ENCODE measurements around the gene CSH1. TPM values are rescaled to one million over a fixed set of nuclear protein-coding genes. Genes with fewer than 3 reads are reported as not detected.

CSH1 gene
- total and polyA plus RNA-seq, 2 donors (not counting 3 experiments of a cell fraction or from before 2014, with no cell fraction given), result not detected

- Histone ChIP-seq H3K9ac (replicated peaks; ENCODE audit: extremely low read depth, insufficient read depth, low read length) (no peak overlapping the region), H3K36me3 (ENCODE audit: control insufficient read depth in 2 of 2, extremely low read depth in 1 of 2, insufficient read depth in 2 of 2, low read length in 2 of 2) (no peaks in the 10 kb centered on the region), H3K27ac (ENCODE audit: insufficient read depth, low read depth, low read length) (no peak overlapping the region), H3K4me3 (replicated peaks in 1 of 3; ENCODE audit: insufficient read depth in 1 of 3, low read depth in 1 of 3, low read length in 3 of 3) (no peak overlapping the region), H3K9me1 (replicated peaks; ENCODE audit: control insufficient read depth, extremely low read depth, insufficient read depth, low read length) (no peaks in the 10 kb centered on the region), H3K4me1 (ENCODE audit: control insufficient read depth, extremely low read depth, insufficient read depth, low read length) (no peaks in the 10 kb centered on the region), H3K4me2 (ENCODE audit: insufficient read depth, low read length) (no peak overlapping the region), H4K20me1 (replicated peaks; ENCODE audit: control insufficient read depth, extremely low read depth, insufficient read depth, low read length) (no peaks in the 10 kb centered on the region), H2AFZ (ENCODE audit: low read depth, low read length) (no peak overlapping the region), H3K9me3 (replicated peaks; ENCODE audit: control insufficient read depth, insufficient read depth, low read length) (no peaks in the 10 kb centered on the region), H3K27me3 (ENCODE audit: control insufficient read depth in 2 of 2, insufficient read depth in 2 of 2, low read length in 2 of 2) (no peaks in the 10 kb centered on the region), H3K79me2 (ENCODE audit: control insufficient read depth, insufficient read depth, low read length) (no peaks in the 10 kb centered on the region)
- intact Hi-C loops (cut with micrococcal nuclease) (no loop called here), dilution Hi-C loops (cut with MboI; ENCODE audit: extremely low pct_ligation_motif_present, low sequenced_read_pairs) (no loop called here)
- ChIA-PET POLR2A (no interaction called here), CTCF (no interaction called here)
- TF ChIP-seq POLR2A (IDR thresholded peaks at IDR 0.05; ENCODE audit: low read depth, low read length) (no peak), JUN (IDR thresholded peaks at IDR 0.05; ENCODE audit: borderline replicate concordance, insufficient read depth, insufficient read length, low read depth) (no peak)
- no TSS peak for BruUV-seq (replicated peaks)
- no peak for DNase-seq (ENCODE audit: low read depth, low spot score)
- FAIRE-seq, result no peak
These were observed 46.1 kb upstream of the CSH1 start for GRCh38 chr17:63942309-63942985.

DNA sequence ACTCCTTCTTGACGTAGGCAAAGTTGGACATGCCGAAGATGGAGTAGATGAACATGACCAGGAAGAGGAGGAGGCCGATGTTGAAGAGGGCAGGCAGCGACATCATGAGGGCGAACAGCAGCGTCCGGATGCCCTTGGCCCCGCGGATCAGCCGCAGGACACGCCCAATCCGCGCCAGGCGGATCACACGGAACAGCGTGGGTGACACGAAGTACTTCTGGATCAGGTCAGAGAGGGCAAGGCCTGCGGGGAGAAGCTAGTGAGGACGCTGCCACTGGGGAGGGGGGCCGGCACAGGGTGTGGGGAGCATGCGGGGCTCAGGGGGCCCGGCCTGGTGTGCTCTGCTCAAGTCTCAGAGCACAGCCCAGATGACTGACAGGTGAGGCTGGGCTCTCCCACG is 45.4 kb upstream of the CSH1 start:
- ChIA-PET POLR2A (no interaction called here), CTCF (no interaction called here)
- BruUV-seq (replicated peaks), result no TSS peak
- no peaks in the 10 kb centered on the region for H4K20me1 ChIP-seq (replicated peaks; ENCODE audit: control insufficient read depth, extremely low read depth, insufficient read depth, low read length)
- TF ChIP-seq MYC (IDR thresholded peaks at IDR 0.05; ENCODE audit: low read depth, low read length) (no peak), EZH2 (IDR thresholded peaks at IDR 0.05; ENCODE audit: borderline replicate concordance, low read depth, low read length, severe bottlenecking) (no peak), GATA2 (IDR thresholded peaks at IDR 0.05; ENCODE audit: insufficient read depth, insufficient read length, low read depth, low read length) (no peak), FOS (IDR thresholded peaks at IDR 0.05; ENCODE audit: borderline replicate concordance, insufficient read depth, low read length) (no peak), POLR2A (IDR thresholded peaks at IDR 0.05; ENCODE audit: low read depth, low read length) (no peak), JUN (IDR thresholded peaks at IDR 0.05; ENCODE audit: borderline replicate concordance, insufficient read depth, insufficient read length, low read depth) (no peak), POLR2AphosphoS5 (IDR thresholded peaks at IDR 0.05; ENCODE audit: insufficient read depth, low read depth, low read length) (no peak)
- TF ChIP-seq, protein P1, sequence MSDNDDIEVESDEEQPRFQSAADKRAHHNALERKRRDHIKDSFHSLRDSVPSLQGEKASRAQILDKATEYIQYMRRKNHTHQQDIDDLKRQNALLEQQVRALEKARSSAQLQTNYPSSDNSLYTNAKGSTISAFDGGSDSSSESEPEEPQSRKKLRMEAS (IDR thresholded peaks at IDR 0.05; ENCODE audit: insufficient read depth, insufficient read length), result no peak
- TF ChIP-seq, protein P2, sequence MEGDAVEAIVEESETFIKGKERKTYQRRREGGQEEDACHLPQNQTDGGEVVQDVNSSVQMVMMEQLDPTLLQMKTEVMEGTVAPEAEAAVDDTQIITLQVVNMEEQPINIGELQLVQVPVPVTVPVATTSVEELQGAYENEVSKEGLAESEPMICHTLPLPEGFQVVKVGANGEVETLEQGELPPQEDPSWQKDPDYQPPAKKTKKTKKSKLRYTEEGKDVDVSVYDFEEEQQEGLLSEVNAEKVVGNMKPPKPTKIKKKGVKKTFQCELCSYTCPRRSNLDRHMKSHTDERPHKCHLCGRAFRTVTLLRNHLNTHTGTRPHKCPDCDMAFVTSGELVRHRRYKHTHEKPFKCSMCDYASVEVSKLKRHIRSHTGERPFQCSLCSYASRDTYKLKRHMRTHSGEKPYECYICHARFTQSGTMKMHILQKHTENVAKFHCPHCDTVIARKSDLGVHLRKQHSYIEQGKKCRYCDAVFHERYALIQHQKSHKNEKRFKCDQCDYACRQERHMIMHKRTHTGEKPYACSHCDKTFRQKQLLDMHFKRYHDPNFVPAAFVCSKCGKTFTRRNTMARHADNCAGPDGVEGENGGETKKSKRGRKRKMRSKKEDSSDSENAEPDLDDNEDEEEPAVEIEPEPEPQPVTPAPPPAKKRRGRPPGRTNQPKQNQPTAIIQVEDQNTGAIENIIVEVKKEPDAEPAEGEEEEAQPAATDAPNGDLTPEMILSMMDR (IDR thresholded peaks at IDR 0.05; ENCODE audit: extremely low read depth in 1 of 2, insufficient read depth in 1 of 2, low read depth in 1 of 2, low read length in 2 of 2), result no peak
- H3K27ac ChIP-seq (ENCODE audit: insufficient read depth, low read depth, low read length), result no peak overlapping the region
- H3K4me3 ChIP-seq (replicated peaks in 1 of 3; ENCODE audit: insufficient read depth in 1 of 3, low read depth in 1 of 3, low read length in 3 of 3), result no peak overlapping the region
- no peak overlapping the region for H2AFZ ChIP-seq (ENCODE audit: low read depth, low read length)
- H3K4me2 ChIP-seq (ENCODE audit: insufficient read depth, low read length), result no peak overlapping the region
- H3K27me3 ChIP-seq (ENCODE audit: control insufficient read depth in 2 of 2, insufficient read depth in 2 of 2, low read length in 2 of 2), result no peaks in the 10 kb centered on the region
- no peak for FAIRE-seq
- dilution Hi-C loops (cut with MboI; ENCODE audit: extremely low pct_ligation_motif_present, low sequenced_read_pairs) (no loop called here), intact Hi-C loops (cut with micrococcal nuclease) (no loop called here)
- no peak overlapping the region for H3K9ac ChIP-seq (replicated peaks; ENCODE audit: extremely low read depth, insufficient read depth, low read length)
- H3K9me1 ChIP-seq (replicated peaks; ENCODE audit: control insufficient read depth, extremely low read depth, insufficient read depth, low read length), result no peaks in the 10 kb centered on the region
- H3K9me3 ChIP-seq (replicated peaks; ENCODE audit: control insufficient read depth, insufficient read depth, low read length), result no peaks in the 10 kb centered on the region
- H3K79me2 ChIP-seq (ENCODE audit: control insufficient read depth, insufficient read depth, low read length), result no peaks in the 10 kb centered on the region
- no peaks in the 10 kb centered on the region for H3K4me1 ChIP-seq (ENCODE audit: control insufficient read depth, extremely low read depth, insufficient read depth, low read length)
- DNase-seq (ENCODE audit: low read depth, low spot score), result no peak
- H3K36me3 ChIP-seq (ENCODE audit: control insufficient read depth in 2 of 2, extremely low read depth in 1 of 2, insufficient read depth in 2 of 2, low read length in 2 of 2), result no peaks in the 10 kb centered on the region
